Memory B cell (primary cell): ENCODE measurements around the gene SHISA4.
"Not testable (repeated sequence)": the region's sequence is repeated elsewhere in the genome, so short reads cannot be mapped to it uniquely, and the experiment has no call there.

Experiments
- ATAC-seq: fragments of 150-1000 bp; cut with Tn5 transposase; 2 replicates; pipeline ENCODE4 v1.10.0; 2021; ENCODE audit warnings: low read depth, mild to moderate bottlenecking, moderate library complexity
- DNase-seq, 2 donors: peaks; one replicate each; pipeline ENCODE4 v3.0.0; 2022; ENCODE audit warnings: low spot score in 2 of 2
- H3K27ac Mint-ChIP-seq: one replicate; pipeline ENCODE4 v1.8.0; 2022; ENCODE audit warnings: mild to moderate bottlenecking, moderate library complexity, mixed read lengths
- H3K27me3 Mint-ChIP-seq: one replicate; pipeline ENCODE4 v1.8.0; 2022; ENCODE audit warnings: mixed read lengths
- H3K36me3 Mint-ChIP-seq: one replicate; pipeline ENCODE4 v1.8.0; 2022; ENCODE audit warnings: mild to moderate bottlenecking, mixed read lengths
- H3K4me1 Mint-ChIP-seq: one replicate; pipeline ENCODE4 v1.8.0; 2022; ENCODE audit warnings: mixed read lengths
- H3K4me3 Mint-ChIP-seq: one replicate; pipeline ENCODE4 v1.8.0; 2022; ENCODE audit warnings: mild to moderate bottlenecking, moderate library complexity, mixed read lengths
- H3K9me3 Mint-ChIP-seq: one replicate; pipeline ENCODE4 v1.8.0; 2022; ENCODE audit warnings: mixed read lengths

The SHISA4 gene, protein sequence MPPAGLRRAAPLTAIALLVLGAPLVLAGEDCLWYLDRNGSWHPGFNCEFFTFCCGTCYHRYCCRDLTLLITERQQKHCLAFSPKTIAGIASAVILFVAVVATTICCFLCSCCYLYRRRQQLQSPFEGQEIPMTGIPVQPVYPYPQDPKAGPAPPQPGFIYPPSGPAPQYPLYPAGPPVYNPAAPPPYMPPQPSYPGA

DNA sequence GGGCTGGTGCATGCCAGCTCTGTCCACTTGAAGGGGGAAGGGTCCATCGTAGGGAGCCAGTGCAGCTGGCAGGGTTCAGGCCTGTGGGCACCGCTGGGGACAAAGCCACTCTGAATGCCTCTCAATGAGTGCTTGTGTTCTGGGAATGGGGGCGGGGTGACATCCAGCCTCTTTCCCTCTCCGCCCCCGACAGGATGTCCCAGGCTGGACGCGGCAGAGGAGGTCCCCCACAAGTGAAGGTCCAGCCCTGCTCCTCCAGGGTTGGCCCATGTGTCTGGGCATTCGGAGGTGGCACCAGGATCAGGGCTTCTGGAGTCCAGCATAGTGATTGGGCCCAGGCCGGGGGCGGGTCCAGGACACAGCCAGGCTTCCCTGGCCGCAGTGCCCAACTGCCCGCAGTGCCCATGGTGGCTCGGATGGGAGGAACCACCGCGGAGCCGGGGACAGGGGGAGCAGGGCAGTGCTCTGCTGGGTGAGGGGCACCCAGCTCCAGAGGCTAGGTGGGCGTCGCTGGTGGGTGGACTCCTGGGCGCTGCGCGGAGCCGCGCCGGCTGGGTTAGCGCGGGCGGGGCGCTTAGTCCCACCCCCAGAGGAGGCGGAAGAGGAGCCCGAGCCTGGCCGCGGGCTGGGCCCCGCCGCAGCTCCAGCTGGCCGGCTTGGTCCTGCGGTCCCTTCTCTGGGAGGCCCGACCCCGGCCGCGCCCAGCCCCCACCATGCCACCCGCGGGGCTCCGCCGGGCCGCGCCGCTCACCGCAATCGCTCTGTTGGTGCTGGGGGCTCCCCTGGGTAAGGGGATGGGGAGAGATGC lies at the start of gene SHISA4:
TSS of gene SHISA4 (plus strand) at position 617 of the 808 bp plus-strand sequence. CDS start at position 714, 97 bp downstream.
- ATAC-seq (peak; percentile 51), DNase-seq (no peak)
- Mint-ChIP-seq H3K27me3 (peaks cover 33% of the 10 kb centered on the region), H3K9me3 (no peaks in the 10 kb centered on the region), H3K36me3 (peaks cover 2% of the 10 kb centered on the region), H3K4me3 (peak within 1 kb of the TSS; percentile 82), H3K4me1 (peaks cover 13% of the 10 kb centered on the region), H3K27ac (no peak within 1 kb of the TSS)

DNA sequence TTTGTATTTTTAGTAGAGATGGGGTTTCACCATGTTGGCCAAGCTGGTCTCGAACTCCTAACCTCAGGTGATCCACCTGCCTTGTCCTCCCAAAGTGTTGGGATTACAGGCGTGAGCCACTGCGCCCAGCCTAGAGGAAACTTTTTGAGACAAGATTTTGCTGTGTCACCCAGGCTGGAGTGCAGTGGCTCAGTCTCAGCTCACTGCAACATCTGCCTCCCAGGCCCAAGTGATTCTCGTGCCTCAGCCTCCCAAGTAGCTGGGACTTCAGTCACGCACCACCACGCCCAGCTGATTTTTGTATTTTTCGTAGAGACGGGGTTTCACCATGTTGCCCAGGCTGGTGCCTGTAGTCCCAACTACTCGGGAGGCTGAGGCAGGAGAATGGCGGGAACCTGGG lies 49.6 kb upstream of the SHISA4 start:
- not testable (repeated sequence) for H3K9me3 Mint-ChIP-seq, H3K27ac Mint-ChIP-seq, ATAC-seq, H3K27me3 Mint-ChIP-seq, H3K4me3 Mint-ChIP-seq, H3K36me3 Mint-ChIP-seq, DNase-seq
- peaks cover 24% of the 10 kb centered on the region for H3K4me1 Mint-ChIP-seq

DNA sequence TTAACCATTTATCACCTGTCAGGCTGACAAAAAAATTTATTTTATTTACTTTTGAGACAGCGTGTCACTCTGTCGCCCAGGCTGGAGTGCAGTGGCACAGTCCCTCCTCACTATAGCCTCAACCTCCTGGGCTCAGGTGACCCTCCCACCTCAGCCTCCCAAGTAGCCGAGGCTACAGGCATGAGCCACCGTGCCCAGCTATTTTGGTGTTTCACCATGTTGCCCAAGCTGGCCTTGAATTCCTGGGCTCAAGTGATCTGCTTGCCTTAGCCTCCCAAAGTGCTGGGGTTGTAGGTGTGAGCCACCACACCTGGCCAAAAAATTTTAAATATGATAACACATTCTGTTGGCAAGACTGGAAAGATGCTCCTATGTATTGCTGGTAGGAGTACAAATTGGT lies 48.6 kb upstream of the SHISA4 start:
- H3K4me3 Mint-ChIP-seq: no peak overlapping the region
- peaks cover 3% of the 10 kb centered on the region for H3K36me3 Mint-ChIP-seq

DNA sequence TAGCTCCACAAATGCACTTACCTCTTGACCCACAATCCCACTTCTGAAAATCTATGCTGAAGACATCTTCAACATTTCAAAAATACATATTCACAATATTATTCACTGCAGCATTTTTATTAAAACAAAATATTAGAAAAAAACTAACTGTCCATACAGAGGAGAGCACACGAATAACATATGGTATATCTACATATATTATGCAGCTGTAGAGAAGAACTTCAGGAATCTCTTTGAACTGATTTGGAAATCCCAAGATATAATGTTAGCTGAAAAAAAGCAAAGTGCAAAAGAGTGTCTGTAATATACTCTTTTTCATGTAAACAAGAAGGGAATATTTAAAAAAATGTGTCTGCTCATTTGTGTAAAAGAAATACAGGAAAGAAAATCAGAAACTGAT lies 48.2 kb upstream of the SHISA4 start:
- Mint-ChIP-seq H3K27me3 (no peaks in the 10 kb centered on the region), H3K4me3 (no peak overlapping the region), H3K9me3 (no peaks in the 10 kb centered on the region), H3K4me1 (peaks cover 17% of the 10 kb centered on the region), H3K36me3 (peaks cover 3% of the 10 kb centered on the region), H3K27ac (no peak overlapping the region)
- no peak for ATAC-seq
- no peak for DNase-seq

More for the DNA sequence above, 48.6 kb upstream of the SHISA4 start:
- peaks cover 19% of the 10 kb centered on the region for H3K4me1 Mint-ChIP-seq
- H3K27ac Mint-ChIP-seq: no peak overlapping the region
- DNase-seq (no peak), ATAC-seq (no peak)
- no peaks in the 10 kb centered on the region for H3K9me3 Mint-ChIP-seq
- no peaks in the 10 kb centered on the region for H3K27me3 Mint-ChIP-seq

DNA sequence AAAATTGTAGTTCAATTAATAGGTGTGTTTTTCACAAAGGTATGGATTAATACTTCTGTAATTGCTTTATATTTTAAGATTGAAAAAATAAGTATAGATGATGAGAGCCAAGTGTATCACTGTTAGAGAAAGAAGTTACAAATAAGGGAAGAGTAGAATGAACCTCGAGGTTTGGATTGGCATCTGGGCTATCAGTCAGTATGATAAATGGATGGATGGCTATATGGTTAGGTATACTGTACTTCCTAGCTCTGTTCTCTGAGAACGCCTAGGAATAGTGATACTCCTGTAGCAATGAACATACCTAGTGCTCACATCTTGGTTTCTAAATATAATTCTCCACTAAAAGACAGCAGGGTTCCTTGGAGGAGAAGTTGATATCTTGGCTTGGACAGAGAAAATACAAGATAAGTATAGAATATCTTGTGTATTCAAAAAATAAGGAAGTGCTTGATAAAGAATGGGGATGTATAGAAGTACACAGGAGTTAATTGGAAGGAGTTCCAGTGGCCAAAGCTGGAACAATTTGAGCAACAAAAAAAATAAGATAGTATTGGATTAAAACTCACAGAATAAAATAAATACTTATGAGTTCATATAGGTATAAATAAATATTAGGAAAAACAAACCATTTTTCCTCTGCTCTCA lies 47.3 kb upstream of the SHISA4 start:
- no peaks in the 10 kb centered on the region for H3K27me3 Mint-ChIP-seq
- no peak overlapping the region for H3K27ac Mint-ChIP-seq
- no peak for ATAC-seq
- H3K4me3 Mint-ChIP-seq: no peak overlapping the region
- H3K9me3 Mint-ChIP-seq: no peaks in the 10 kb centered on the region
- peaks cover 19% of the 10 kb centered on the region for H3K4me1 Mint-ChIP-seq
- H3K36me3 Mint-ChIP-seq: peaks cover 3% of the 10 kb centered on the region
- no peak for DNase-seq

DNA sequence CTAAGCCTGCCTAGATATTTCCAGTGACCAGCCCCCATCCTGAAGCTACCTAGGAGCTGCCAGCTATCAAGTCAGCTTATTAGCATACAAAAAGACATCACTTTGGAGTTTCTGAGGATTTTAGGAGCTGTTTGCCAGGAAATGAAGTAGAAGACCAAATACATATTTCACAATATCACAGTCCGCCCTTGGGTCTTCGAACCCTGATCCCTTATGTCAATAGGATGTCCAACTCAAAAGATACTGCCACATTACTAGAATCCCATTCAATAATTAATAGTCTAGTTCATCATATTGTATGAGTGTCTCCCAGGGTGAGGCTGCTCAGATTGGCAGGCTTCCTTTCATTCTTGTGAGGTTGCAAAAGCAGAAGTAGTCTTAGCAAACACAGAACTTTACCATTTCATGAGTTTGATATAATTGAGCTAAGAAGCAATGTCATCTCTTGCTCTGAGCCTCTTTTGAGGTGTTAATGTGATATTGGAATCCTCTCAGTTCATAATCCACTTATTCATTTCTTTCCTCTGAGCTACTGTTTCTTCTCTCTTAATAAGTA lies 46.1 kb upstream of the SHISA4 start:
- ATAC-seq (peak; percentile 38), DNase-seq (no peak)
- Mint-ChIP-seq H3K9me3 (no peaks in the 10 kb centered on the region), H3K4me1 (peaks cover 19% of the 10 kb centered on the region), H3K27me3 (no peaks in the 10 kb centered on the region), H3K36me3 (peaks cover 3% of the 10 kb centered on the region), H3K27ac (peak overlapping the region; percentile 10), H3K4me3 (no peak overlapping the region)

DNA sequence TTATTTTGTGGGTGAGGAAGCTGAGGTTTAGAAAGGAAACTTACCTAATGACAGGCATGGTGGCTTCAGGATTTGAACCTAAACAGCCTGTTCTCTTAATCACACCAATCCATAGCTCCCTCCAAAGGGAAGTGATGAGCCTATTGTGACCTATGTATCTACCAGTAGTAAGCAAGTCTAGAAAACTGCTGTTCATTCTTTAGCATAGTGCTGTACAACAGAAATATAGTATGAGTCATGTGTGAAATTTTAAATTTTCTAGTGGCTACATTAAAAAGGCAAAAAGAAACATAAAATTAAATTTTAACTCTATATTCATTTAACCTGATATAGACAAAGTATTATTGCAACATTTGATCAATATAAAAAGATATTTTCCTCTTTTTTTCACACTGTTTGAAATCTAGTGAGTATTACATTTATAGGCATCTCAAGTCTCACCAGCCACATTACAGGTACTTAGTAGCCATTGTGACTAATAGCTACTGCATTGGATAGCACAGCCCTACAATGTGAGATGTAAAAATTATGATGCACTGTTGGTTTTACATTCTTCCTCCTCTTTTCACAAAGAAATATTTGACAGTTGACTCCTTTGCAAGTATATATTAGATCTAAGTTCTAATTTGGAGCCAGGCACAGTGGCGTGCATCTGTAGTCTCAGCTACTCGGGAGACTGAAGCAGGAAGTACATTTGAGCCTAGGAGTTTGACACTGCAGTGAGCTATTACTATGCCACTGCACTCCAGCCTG lies 43.2 kb upstream of the SHISA4 start:
- H3K4me1 Mint-ChIP-seq: peaks cover 13% of the 10 kb centered on the region
- no peaks in the 10 kb centered on the region for H3K27me3 Mint-ChIP-seq
- no peak for ATAC-seq
- no peak for DNase-seq
- no peak overlapping the region for H3K4me3 Mint-ChIP-seq
- no peak overlapping the region for H3K27ac Mint-ChIP-seq
- H3K9me3 Mint-ChIP-seq: no peaks in the 10 kb centered on the region
- H3K36me3 Mint-ChIP-seq: peaks cover 17% of the 10 kb centered on the region

GRCh38 chr1:201847150-201847549 lies 41.5 kb upstream of the SHISA4 start:
- no peak overlapping the region for H3K4me3 Mint-ChIP-seq
- peaks cover 11% of the 10 kb centered on the region for H3K4me1 Mint-ChIP-seq
- H3K36me3 Mint-ChIP-seq: peaks cover 17% of the 10 kb centered on the region
- ATAC-seq (no peak), DNase-seq (no peak)
- H3K27ac Mint-ChIP-seq: peak overlapping the region; percentile 63
- H3K9me3 Mint-ChIP-seq: no peaks in the 10 kb centered on the region
- no peaks in the 10 kb centered on the region for H3K27me3 Mint-ChIP-seq

DNA sequence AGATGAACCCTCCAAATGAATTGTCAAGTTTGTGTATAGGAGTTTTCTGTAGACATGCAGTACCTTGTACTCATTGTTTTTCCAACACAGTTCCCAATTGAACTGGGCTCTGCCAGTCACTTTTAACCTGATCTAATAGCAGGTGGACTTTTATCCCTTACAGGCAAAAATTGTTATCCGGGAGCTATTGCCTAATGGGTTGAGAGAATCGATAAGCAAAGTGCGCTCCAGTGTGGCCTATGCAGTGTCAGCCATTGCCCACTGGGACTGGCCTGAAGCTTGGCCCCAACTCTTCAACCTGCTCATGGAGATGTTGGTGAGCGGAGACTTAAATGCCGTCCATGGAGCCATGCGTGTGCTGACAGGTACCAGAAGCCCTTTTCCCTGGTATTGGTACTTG lies 40.5 kb upstream of the SHISA4 start:
- Mint-ChIP-seq H3K27me3 (no peaks in the 10 kb centered on the region), H3K4me1 (peaks cover 5% of the 10 kb centered on the region), H3K27ac (no peak overlapping the region), H3K9me3 (no peaks in the 10 kb centered on the region), H3K36me3 (peaks cover 19% of the 10 kb centered on the region), H3K4me3 (no peak overlapping the region)
- DNase-seq (no peak), ATAC-seq (no peak)

GRCh38 chr1:201849372-201850052 lies 39.2 kb upstream of the SHISA4 start:
- Mint-ChIP-seq H3K36me3 (peaks cover 24% of the 10 kb centered on the region), H3K27me3 (no peaks in the 10 kb centered on the region), H3K4me3 (no peak overlapping the region), H3K27ac (peak overlapping the region; percentile 13), H3K4me1 (peaks cover 5% of the 10 kb centered on the region), H3K9me3 (no peaks in the 10 kb centered on the region)
- no peak for ATAC-seq
- no peak for DNase-seq

- Mint-ChIP-seq H3K27me3 (no peaks in the 10 kb centered on the region), H3K9me3 (no peaks in the 10 kb centered on the region), H3K27ac (peak overlapping the region; percentile 13), H3K4me3 (no peak overlapping the region), H3K4me1 (peaks cover 5% of the 10 kb centered on the region), H3K36me3 (peaks cover 26% of the 10 kb centered on the region)
- DNase-seq: no peak
- no peak for ATAC-seq
These were observed 38.7 kb upstream of the SHISA4 start for GRCh38 chr1:201850053-201850397.

GRCh38 chr1:201851949-201852348 lies 36.7 kb upstream of the SHISA4 start:
- Mint-ChIP-seq H3K27ac (no peak overlapping the region), H3K4me3 (no peak overlapping the region), H3K4me1 (no peaks in the 10 kb centered on the region), H3K36me3 (peaks cover 37% of the 10 kb centered on the region), H3K9me3 (no peaks in the 10 kb centered on the region), H3K27me3 (no peaks in the 10 kb centered on the region)
- ATAC-seq: no peak
- no peak for DNase-seq

- not testable (repeated sequence) for DNase-seq, H3K4me3 Mint-ChIP-seq, H3K9me3 Mint-ChIP-seq, ATAC-seq, H3K27ac Mint-ChIP-seq, H3K4me1 Mint-ChIP-seq, H3K27me3 Mint-ChIP-seq
- peaks cover 43% of the 10 kb centered on the region for H3K36me3 Mint-ChIP-seq
These were observed 32.0 kb upstream of the SHISA4 start for GRCh38 chr1:201856722-201857121.
